Measurements from ENCODE around the gene NDUFS8.
A peak's percentile ranks its signal among the peaks of the same experiment; 100 is the strongest.
"Not testable (repeated sequence)": the region's sequence is repeated elsewhere in the genome, so short reads cannot be mapped to it uniquely, and the experiment has no call there.

NDUFS8 gene

GRCh38 chr11:67993821-67994220 lies 36.7 kb upstream of the NDUFS8 start:
- H3K36me3 ChIP-seq (ENCODE audit: control insufficient read depth, insufficient read depth, low read length); H3K79me2 ChIP-seq; H3K4me3 ChIP-seq (ENCODE audit: low read depth, low read length); H2AFZ ChIP-seq; H3K9me3 ChIP-seq (ENCODE audit: control insufficient read depth, low read length); H3K4me2 ChIP-seq (ENCODE audit: low read length); H3K4me1 ChIP-seq; H3K27me3 ChIP-seq (ENCODE audit: control insufficient read depth, insufficient read depth, low read length); H3K9ac ChIP-seq; H3K27ac ChIP-seq: not testable (repeated sequence)
- peak; percentile 51 for TF ChIP-seq CTCF (IDR thresholded peaks at IDR 0.05)

GRCh38 chr11:67994387-67994786 lies 36.1 kb upstream of the NDUFS8 start:
- H3K9ac ChIP-seq; H2AFZ ChIP-seq; H3K4me1 ChIP-seq; H3K27ac ChIP-seq; H3K4me3 ChIP-seq (ENCODE audit: low read depth, low read length); H3K9me3 ChIP-seq (ENCODE audit: control insufficient read depth, low read length); H3K79me2 ChIP-seq; H3K4me2 ChIP-seq (ENCODE audit: low read length); H3K36me3 ChIP-seq (ENCODE audit: control insufficient read depth, insufficient read depth, low read length); H3K27me3 ChIP-seq (ENCODE audit: control insufficient read depth, insufficient read depth, low read length): not testable (repeated sequence)

- not testable (repeated sequence) for H2AFZ ChIP-seq; H3K4me1 ChIP-seq; H3K36me3 ChIP-seq (ENCODE audit: control insufficient read depth, insufficient read depth, low read length); H3K9me3 ChIP-seq (ENCODE audit: control insufficient read depth, low read length); H3K4me2 ChIP-seq (ENCODE audit: low read length); H3K9ac ChIP-seq; H3K27me3 ChIP-seq (ENCODE audit: control insufficient read depth, insufficient read depth, low read length); H3K79me2 ChIP-seq; H3K27ac ChIP-seq; H3K4me3 ChIP-seq (ENCODE audit: low read depth, low read length)
These were observed 35.4 kb upstream of the NDUFS8 start for GRCh38 chr11:67995129-67995528.

GRCh38 chr11:67995579-67995978 lies 34.9 kb upstream of the NDUFS8 start:
- not testable (repeated sequence) for H2AFZ ChIP-seq; H3K4me3 ChIP-seq (ENCODE audit: low read depth, low read length); H3K79me2 ChIP-seq; H3K4me1 ChIP-seq; H3K9me3 ChIP-seq (ENCODE audit: control insufficient read depth, low read length); H3K36me3 ChIP-seq (ENCODE audit: control insufficient read depth, insufficient read depth, low read length); H3K4me2 ChIP-seq (ENCODE audit: low read length); H3K27ac ChIP-seq; H3K27me3 ChIP-seq (ENCODE audit: control insufficient read depth, insufficient read depth, low read length); H3K9ac ChIP-seq

GRCh38 chr11:67996051-67996450 lies 34.4 kb upstream of the NDUFS8 start:
- H2AFZ ChIP-seq = no peak overlapping the region
- H3K27me3 ChIP-seq (ENCODE audit: control insufficient read depth, insufficient read depth, low read length) = no peaks in the 10 kb centered on the region
- no peaks in the 10 kb centered on the region for H3K9me3 ChIP-seq (ENCODE audit: control insufficient read depth, low read length)
- no peaks in the 10 kb centered on the region for H3K4me1 ChIP-seq
- H3K9ac ChIP-seq = no peak overlapping the region
- no peaks in the 10 kb centered on the region for H3K36me3 ChIP-seq (ENCODE audit: control insufficient read depth, insufficient read depth, low read length)
- no peak for TF ChIP-seq CTCF (IDR thresholded peaks at IDR 0.05)
- no peak overlapping the region for H3K27ac ChIP-seq
- H3K79me2 ChIP-seq = no peaks in the 10 kb centered on the region
- H3K4me2 ChIP-seq (ENCODE audit: low read length) = no peak overlapping the region
- H3K4me3 ChIP-seq (ENCODE audit: low read depth, low read length) = no peak overlapping the region

- H3K79me2 ChIP-seq = no peaks in the 10 kb centered on the region
- TF ChIP-seq CTCF (IDR thresholded peaks at IDR 0.05) = no peak
- no peak overlapping the region for H3K9ac ChIP-seq
- H3K27me3 ChIP-seq (ENCODE audit: control insufficient read depth, insufficient read depth, low read length) = no peaks in the 10 kb centered on the region
- no peaks in the 10 kb centered on the region for H3K36me3 ChIP-seq (ENCODE audit: control insufficient read depth, insufficient read depth, low read length)
- H3K9me3 ChIP-seq (ENCODE audit: control insufficient read depth, low read length) = no peaks in the 10 kb centered on the region
- H3K4me2 ChIP-seq (ENCODE audit: low read length) = no peak overlapping the region
- no peaks in the 10 kb centered on the region for H3K4me1 ChIP-seq
- no peak overlapping the region for H3K27ac ChIP-seq
- H3K4me3 ChIP-seq (ENCODE audit: low read depth, low read length) = no peak overlapping the region
- no peak overlapping the region for H2AFZ ChIP-seq
These were observed 33.6 kb upstream of the NDUFS8 start for GRCh38 chr11:67996622-67997474.
